CD4-positive, alpha-beta T cell treated with Interleukin-15 for 1 hour (primary cell): ENCODE data around the gene MRC2.
"Not testable (repeated sequence)": the region's sequence is repeated elsewhere in the genome, so short reads cannot be mapped to it uniquely, and the experiment has no call there.

Experiments
- DNase-seq: peaks from one replicate; pipeline ENCODE4 v3.0.0-alpha.2; 2020

Gene MRC2

DNA sequence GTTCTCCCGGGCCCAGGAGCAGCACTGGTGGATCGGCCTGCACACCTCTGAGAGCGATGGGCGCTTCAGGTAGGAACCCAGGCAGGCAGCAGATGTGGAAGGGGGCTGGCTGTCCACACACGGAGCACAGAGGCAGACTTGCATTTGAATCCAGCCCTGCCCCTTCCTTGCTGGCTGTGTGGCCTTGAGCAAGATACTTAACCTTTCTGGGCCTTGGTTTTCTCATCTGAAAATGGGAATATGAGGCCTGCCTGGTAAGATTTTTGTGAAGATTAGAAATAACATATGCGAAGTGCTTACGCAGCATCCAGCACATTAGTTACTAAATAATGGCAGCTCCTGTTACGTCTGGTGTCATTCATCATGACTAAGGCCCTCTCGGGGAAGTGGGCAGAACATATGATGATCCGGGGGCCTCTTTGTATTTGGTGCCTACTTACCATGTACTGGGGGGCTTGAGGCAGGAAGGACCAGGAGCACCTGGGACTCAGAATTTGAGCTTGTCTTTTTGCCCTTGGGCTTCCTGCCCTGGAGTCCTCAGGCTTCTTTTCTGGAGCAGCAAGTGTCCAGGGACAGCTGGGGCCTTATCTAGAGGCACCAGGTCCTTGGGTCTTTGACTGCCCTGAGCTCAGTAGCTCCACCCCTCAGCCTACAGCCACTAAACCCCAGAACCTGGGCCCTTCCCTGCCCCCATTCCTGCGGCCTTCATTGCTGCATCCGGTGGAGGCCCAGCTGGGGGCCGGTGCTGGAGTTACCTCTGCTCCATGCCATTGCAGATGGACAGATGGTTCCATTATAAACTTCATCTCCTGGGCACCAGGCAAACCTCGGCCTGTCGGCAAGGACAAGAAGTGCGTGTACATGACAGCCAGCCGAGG lies 53.8 kb downstream of the MRC2 start:
- DNase-seq: no peak

DNA sequence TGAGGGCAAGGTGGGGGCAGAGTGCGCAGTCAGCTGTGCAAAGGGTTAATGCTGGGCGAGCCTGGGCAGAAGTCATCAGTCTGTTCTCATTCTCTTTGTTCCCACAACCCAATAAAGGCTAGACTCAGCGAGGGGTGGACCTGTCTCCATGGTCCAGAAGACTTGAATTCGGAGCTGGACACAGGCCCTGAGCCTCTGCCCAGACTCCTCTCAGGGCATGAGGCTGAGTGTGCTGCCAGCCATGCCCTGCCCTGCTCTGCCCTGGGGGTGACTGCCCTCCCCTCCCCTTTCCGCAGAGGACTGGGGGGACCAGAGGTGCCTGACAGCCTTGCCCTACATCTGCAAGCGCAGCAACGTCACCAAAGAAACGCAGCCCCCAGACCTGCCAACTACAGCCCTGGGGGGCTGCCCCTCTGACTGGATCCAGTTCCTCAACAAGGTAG lies 54.5 kb downstream of the MRC2 start:
- DNase-seq: no peak

DNA sequence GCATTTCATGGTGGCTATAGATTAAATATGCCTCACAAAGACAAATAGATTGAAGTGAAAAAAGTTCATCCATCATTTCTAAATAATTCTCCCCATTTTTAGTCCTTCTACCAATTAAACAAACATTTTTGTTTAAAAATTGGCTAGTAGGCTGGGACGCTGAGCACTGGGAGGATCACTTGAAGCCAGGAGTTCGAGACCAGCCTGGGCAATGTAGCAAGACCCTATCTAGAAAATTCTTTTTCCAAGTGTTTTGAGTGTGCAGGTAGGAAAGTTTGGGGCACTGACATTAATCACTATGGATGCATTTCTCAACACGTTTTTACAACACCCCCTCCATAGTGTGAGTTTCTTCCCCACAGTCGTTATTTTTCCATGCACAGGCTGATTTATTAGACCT lies 56.7 kb downstream of the MRC2 start:
- DNase-seq: no peak

DNA sequence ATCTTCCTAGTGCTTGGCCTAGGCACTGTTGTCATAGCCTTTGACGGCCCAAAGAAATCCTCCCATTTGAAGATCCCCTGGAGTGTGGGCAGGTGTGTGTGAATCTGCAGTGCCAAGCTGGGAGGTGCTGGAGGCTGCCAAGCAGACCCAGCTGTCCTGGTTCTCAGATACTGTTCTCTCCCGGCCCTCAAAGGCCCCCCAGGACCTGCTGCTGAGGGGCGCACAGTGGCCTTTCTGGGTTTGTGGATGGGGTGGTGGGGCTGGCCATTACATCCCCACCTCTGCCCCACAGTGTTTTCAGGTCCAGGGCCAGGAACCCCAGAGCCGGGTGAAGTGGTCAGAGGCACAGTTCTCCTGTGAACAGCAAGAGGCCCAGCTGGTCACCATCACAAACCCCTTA lies 60.5 kb downstream of the MRC2 start:
- no peak for DNase-seq

DNA sequence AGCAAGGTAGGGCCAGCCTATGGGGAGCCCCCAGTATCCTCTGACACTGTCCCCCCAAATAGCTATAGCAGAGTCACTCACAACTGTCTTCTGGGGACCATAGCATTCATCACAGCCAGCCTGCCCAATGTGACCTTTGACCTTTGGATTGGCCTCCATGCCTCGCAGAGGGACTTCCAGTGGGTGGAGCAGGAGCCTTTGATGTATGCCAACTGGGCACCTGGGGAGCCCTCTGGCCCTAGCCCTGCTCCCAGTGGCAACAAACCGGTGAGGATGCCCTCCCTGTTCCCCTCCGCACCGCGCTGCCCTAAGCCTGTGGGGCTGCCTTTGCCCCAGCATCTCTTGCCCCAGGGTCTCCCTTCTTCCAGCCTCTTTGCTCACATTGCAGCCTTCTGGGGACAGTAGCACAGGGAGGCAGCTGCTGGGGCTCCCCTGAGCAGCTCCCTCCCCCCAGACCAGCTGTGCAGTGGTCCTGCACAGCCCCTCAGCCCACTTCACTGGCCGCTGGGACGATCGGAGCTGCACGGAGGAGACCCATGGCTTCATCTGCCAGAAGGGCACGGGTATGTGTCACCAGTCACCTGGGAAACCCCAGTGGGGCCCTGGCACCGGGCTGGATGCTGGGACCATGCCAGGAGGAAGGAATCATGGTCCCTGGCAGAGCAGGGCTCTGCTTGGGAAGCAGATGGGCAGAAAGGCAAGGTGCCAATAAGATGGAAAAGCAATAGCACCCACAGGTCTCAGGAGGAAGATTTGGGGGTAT lies 61.1 kb downstream of the MRC2 start:
- DNase-seq: no peak

DNA sequence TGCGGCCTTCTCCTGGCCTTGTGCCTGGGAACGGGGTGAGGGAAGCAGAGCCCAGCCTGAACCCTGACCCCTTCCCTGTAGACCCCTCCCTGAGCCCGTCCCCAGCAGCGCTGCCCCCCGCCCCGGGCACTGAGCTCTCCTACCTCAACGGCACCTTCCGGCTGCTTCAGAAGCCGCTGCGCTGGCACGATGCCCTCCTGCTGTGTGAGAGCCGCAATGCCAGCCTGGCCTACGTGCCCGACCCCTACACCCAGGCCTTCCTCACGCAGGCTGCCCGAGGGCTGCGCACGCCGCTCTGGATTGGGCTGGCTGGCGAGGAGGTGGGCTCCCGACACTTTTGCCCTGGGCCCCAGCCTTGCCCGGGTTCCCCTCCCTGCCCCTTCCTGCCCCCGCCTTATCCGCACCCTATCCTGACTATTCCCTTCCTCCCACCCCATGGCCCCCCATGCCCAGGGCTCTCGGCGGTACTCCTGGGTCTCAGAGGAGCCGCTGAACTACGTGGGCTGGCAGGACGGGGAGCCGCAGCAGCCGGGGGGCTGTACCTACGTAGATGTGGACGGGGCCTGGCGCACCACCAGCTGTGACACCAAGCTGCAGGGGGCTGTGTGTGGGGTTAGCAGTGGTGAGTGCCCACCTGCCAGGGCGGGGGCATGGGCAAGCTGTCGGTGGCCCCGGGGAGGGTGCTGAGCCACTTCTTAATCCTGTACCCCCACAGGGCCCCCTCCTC lies 62.1 kb downstream of the MRC2 start:
- no peak for DNase-seq

DNA sequence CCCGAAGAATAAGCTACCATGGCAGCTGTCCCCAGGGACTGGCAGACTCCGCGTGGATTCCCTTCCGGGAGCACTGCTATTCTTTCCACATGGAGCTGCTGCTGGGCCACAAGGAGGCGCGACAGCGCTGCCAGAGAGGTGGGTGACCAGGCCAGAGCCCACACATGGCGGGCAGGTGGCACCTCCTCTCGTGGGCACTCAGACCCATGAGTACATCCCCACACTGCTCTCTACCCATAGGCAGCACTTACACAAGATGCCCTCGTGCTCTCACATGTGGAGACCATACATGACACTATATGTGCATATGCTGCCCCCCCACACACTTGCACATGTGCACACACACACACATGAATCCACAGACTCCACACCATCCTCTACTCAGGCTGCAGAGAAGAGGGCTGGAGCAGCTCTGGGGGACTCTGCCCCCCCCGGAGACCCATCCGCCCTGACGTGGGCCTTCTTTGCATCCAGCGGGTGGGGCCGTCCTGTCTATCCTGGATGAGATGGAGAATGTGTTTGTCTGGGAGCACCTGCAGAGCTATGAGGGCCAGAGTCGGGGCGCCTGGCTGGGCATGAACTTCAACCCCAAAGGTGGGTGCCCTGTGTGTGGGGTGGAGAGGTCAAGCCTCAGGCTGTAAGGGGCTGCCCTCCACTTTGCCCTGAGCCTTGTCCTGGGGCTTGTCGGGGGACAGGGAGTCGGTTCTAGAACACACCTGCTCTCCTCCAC lies 62.9 kb downstream of the MRC2 start:
- no peak for DNase-seq

DNA sequence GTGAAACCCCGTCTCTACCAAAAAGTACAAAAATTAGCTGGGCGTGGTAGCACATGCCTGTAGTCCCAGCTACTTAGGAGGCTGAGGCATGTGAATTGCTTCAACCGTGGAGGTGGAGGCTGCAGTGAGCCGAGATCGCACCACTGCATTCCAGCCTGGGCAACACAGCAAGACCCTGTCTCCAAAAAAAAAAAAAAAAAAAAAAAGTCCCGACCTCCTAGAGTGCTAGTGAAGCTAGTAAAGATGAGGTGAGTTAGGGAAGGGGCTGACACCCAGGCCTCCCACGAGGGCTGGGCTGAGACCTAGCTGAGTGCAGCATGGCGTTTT lies 64.1 kb downstream of the MRC2 start:
- DNase-seq: not testable (repeated sequence)

DNA sequence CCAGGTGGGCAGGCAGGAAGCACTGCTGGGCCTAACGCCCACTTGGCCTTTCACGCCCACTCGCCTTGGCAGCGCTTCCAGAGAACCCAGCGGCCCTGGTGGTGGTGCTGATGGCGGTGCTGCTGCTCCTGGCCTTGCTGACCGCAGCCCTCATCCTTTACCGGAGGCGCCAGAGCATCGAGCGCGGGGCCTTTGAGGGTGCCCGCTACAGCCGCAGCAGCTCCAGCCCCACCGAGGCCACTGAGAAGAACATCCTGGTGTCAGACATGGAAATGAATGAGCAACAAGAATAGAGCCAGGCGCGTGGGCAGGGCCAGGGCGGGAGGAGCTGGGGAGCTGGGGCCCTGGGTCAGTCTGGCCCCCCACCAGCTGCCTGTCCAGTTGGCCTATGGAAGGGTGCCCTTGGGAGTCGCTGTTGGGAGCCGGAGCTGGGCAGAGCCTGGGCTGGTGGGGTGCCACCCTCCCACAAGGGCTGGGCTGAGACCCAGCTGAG lies 64.7 kb downstream of the MRC2 start:
- DNase-seq: no peak

DNA sequence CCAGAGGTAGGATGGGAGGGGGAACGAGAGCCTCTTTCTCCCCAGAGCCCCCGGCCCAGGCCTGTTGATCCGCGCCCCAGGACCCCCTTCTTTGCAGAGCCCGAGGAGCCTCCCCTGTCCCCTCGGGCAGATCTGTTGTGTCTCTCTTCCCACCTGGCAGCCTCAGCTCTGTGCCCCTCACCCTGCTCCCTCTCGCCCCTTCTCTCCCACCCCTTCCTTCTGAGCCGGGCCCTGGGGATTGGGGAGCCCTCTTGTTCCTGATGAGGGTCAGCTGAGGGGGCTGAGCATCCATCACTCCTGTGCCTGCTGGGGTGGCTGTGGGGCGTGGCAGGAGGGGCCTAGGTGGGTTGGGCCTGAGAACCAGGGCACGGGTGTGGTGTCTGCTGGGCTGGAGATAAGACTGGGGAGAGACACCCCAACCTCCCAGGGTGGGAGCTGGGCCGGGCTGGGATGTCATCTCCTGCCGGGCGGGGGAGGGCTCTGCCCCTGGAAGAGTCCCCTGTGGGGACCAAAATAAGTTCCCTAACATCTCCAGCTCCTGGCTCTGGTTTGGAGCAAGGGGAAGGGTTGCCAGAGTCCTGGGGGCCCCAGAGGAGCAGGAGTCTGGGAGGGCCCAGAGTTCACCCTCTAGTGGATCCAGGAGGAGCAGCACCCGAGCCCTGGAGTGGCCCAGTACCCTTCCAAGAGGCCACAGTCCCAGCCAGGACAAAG lies 65.4 kb downstream of the MRC2 start:
- DNase-seq: no peak

DNA sequence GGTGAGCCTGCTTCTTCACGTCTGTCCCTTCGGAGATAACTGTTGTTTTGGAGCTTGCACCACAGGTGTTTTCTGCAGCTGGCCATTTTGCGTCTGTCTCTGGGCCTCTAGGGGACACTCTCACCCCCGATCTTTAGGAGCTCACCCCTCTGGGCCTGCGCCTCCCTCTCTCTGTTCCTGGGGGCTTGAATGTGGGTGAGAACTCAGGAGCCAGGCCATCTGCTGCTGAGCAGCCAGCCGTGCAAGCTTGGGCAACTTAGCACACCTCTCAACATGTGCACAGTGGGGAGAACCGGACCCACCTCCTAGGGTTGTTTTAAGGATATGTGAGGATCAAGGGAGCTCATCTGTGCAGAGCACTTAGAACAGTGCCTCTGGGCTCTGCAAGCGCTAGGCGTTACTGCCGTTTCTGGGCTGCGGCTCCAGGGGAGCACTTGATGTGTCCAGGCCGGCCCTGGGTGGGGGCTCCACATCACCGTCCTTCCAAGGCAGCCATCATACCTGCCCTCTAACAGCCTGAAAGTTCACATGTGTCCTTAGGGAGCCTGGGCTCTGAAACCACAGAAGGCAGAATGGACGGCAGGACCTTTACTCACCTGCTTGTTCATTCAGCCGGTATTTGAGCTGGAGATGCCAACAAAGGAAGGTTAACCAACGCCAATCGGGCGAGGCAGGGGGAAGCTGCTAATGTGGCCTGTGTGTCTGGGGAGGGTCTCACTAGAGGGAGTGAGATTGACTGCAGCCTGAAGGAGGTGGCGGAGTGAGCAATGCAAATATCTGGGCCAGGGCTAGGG lies 66.3 kb downstream of the MRC2 start:
- no peak for DNase-seq

DNA sequence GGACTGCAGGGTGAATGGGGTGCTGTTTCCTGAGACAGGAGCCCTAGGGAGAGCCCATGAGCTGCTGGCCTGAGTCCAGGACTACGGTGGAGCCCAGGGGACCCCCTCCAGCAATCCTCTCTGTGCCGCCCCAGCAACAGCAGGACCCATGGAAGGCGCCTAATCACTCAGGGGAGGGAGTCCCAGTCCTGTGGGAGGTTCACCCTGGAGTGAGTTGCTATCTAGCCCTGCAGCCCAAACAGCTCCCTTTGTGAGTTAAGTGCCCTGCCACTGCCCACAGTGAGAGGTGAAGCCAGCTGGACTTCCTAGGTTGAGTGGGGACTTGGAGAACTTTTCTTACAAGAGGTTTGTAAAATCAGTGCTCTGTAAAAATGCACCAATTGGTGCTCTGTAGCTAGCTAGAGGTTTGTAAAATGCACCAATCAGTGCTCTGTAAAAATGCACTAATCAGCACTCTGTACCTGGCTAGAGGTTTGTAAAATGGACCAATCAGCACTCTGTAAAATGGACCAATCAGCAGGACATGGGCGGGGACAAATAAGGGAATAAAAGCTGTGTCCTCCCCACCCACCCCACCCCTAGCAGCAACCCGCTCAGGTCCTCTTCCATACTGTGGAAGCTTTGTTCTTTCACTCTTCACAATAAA lies 67.7 kb downstream of the MRC2 start:
- not testable (repeated sequence) for DNase-seq

DNA sequence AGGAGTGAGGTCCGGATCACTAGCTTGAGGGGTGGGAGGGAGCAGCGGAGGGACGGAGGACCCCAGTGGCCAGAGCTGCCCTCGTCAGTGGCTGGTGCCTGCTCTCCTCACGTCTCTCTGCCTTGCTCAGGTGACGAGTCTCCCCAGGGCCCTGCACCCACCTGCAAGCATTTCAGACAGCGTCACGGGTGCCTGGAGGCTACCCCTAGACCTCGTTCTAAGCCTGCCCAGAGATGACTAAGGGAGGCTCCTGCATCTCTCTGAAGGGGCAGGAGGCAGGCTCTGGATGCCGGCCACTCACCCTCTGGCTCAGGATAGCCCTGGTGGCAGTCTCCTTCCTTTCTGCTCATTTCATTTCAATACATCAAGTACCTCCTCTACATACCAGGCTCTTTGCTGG lies 68.8 kb downstream of the MRC2 start:
- no peak for DNase-seq

DNA sequence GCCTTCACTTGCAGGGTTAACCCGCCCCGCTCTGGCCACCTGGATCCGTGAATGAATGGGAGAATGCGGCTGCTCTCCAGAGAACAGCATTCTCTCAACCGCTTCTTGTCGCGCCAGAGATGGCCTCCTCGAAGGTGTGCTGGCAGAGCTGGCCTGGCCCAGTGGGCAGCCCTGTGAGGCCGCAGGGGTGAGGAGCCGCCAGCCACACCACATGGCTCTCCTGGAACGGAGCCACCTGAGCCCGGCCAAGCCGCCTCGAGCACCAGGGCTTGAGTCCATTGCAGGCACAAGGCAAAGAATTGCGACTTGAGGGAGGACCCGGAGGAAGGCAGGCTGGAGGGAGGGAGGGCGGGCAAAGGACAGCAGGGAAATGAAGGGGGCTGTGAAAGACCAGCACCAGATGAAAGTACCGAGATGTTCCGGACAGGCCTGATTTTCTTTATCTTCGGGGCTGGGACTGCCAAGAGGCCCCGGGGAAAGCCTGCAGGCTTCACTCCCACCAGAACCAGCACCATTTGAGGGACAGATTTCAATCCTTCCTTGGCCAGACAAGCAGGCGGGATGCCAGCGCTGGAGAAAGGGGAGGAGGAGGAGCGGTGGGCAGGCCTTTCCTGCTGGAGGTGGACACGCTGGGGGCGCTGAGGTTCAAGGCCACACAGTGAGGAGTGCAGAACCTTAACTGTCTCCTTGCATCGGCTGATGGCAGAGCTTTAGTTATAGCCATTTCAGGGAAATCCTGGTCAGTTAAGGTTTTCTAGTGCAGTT lies 69.4 kb downstream of the MRC2 start:
- DNase-seq: no peak

DNA sequence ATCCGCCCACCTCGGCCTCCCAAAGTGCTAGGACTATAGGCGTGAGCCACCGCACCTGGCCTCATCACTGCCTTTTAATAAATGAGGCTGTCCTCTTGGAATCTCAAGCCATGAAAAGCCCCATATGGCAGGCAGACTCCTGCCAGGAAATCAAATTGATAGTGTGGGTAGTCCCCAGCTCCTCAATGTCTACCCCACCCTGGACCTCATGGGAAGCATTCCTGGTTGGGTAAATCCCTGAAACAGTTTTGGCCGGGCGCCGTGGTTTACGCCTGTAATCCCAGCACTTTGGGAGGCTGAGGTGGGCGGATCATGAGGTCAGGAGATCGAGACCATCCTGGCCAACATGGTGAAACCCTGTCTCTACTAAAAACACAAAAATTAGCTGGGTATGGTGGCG lies 71.0 kb downstream of the MRC2 start:
- DNase-seq: not testable (repeated sequence)

DNA sequence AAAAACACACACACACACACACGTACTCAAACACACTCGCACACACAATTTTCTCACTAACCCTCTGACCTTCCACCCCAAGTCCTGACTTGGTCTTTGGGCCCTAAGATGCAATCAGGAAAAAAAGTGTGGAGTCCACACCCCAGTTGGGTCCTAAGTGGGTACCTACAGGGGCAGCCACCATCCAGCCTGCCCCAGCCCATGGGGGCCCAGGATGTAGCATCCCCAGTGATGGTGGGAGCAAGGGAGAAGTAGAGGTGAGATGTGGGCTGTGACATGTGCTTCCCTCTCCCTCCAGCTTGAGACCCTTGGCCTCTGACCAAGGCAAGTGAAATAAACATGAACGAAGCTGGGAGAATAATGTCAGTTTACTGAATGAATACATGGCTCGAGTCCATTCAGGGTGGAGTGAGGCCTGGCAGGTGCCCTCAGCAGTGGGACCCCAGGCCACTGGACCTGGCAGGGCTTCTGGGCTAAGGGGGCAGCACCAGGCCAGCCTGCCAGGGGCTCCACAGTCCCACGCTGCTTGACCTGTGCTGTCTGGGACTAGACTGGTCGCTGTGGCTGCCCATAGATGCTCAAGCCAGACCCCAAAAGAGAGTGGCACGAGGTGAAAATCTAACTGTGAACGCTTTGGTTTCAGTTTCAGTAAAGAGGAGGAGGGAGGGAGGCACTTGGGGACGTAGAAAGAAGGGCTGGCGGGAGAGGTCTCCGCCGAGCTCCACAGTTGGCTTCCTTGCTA lies 73.7 kb downstream of the MRC2 start:
- no peak for DNase-seq

DNA sequence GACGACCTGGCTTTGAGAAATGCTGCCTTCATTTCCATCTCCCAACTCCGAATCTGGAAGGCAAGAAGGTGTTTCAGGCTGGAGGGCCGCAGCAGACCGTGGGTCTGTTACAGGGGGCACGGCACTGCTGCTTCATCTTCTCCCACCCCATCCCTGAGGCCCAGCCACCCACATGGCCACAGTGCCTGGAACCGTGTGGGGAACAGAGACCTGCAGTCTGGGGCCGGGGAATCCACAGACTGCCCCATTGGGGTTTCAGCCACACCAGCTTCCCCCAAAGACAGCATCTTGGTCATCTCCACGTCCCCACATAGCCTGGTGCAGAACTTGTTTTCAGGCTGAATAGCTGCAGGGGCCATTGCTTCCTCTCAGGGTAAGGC lies 74.2 kb downstream of the MRC2 start:
- no peak for DNase-seq

DNA sequence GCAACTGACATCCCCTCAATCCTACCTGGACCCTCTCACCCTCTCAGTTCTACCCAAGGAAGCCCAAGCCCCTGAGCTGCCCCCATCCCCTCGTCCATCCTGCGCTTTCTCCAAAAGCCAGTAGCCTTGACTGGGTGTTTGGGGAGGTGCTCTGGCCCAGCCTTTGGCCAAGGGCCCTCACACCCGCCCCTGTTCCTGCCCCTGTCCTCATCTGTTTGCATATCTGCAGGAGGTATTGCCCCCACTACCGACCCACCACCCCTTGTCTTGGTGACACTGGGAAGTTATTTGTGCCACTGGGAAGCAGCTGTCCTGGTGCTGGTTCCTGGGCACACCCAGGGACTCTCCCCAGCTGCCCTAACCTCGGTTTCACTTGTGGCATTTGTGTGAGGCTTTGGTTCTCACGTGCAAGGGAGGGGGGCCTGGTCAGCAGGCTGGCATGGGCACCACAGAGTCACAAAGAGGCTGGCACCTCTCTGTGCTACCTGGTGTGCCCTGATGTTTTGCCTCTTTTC lies 75.3 kb downstream of the MRC2 start:
- no peak for DNase-seq

DNA sequence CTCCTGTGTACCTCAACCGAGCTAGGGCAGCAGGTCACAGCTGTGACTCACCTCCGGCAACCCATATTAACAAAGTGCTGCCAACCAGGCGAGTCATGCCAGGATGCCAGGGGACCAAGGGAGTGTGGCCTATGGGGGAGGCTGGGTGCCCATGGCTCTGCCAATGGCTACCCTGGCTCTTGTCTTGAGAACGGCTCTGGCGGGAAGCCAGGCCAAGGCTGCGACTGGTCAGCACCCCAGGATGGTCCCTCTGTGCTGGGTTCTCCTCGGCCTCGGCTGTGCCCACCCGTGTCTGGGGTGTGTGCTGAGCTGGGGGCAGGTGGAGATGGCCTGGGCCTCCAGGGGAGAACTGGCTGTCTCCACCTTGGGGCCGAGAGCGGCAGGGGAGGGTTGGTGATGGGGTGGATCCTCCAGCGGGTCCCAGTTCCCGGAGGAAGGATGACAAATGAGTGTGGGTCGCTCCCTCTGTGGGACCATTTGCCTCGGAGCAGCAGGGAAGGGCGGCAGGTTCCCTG lies 75.8 kb downstream of the MRC2 start:
- no peak for DNase-seq
